K562 (cell line): Measurements from ENCODE around the gene PDE4A. TPM values are rescaled to one million over a fixed set of nuclear protein-coding genes. Genes with fewer than 3 reads are reported as not detected.

Experiments used
- ARID4B ChIP-seq: sonication (generic); formaldehyde crosslinking; IDR thresholded peaks from 2 replicates; pipeline ENCODE4 v1.8.0; 2022; ENCODE audit warnings: mild to moderate bottlenecking, missing genetic modification reagents
- CBX5 ChIP-seq: IDR thresholded peaks from 2 replicates; pipeline ENCODE4 v1.6.1; 2014; ENCODE audit warnings: low read depth, borderline replicate concordance
- DMBX1 ChIP-seq: fragments of 250-450 bp; sonication (Bioruptor Pico); IDR thresholded peaks from 2 replicates; pipeline ENCODE4 v1.8.0; 2022; ENCODE audit warnings: inconsistent platforms, mild to moderate bottlenecking, moderate library complexity, borderline replicate concordance
- E2F8 ChIP-seq: fragments of 450-650 bp; IDR thresholded peaks from 2 replicates; pipeline ENCODE4 v1.7.1; 2018; ENCODE audit warnings: mild to moderate bottlenecking, low read depth; ENCODE audit not compliant: partially characterized antibody
- FOXA3 ChIP-seq, 2 experiments: fragments of 450-650 bp in 1 of 2; sonication (generic) in 1 of 2; formaldehyde crosslinking; IDR thresholded peaks in 1 of 2; conservative IDR thresholded peaks in 1 of 2; 2 replicates each; pipeline versions ENCODE4 v1.4.0 to v1.8.0; 2020 to 2022; ENCODE audit warnings: mild to moderate bottlenecking in 2 of 2, missing genetic modification reagents in 1 of 2
- HMGN3 ChIP-seq: IDR thresholded peaks from 2 replicates; pipeline ENCODE4 v1.6.1; 2011; ENCODE audit warnings: borderline replicate concordance, low read depth, mild to moderate bottlenecking, mixed read lengths, low read length; ENCODE audit not compliant: insufficient read length; ENCODE audit errors: extremely low read depth
- MTA2 ChIP-seq: fragments of 450-650 bp; IDR thresholded peaks from 2 replicates; pipeline ENCODE4 v1.6.1; 2016; ENCODE audit warnings: low read depth
- NR2F6 ChIP-seq: fragments of 450-650 bp; formaldehyde crosslinking; IDR thresholded peaks from 2 replicates; pipeline ENCODE4 v1.4.0; 2020; ENCODE audit warnings: mild to moderate bottlenecking
- TFE3 ChIP-seq: fragments of 450-650 bp; formaldehyde crosslinking; IDR thresholded peaks from 2 replicates; pipeline ENCODE4 v1.4.0; 2020; ENCODE audit warnings: mild to moderate bottlenecking, mixed read lengths
- TRIM24 ChIP-seq, 2 experiments: fragments of 450-650 bp; IDR thresholded peaks; 2 replicates each; pipeline ENCODE4 v1.6.1; 2016
- ZNF518B ChIP-seq: fragments of 250-450 bp; sonication (Bioruptor Pico); IDR thresholded peaks from 2 replicates; pipeline ENCODE4 v1.5.0; 2021; ENCODE audit warnings: mild to moderate bottlenecking, moderate library complexity
- ZNF696 ChIP-seq: fragments of 250-450 bp; sonication (Bioruptor Pico); conservative IDR thresholded peaks from 2 replicates; pipeline ENCODE4 v1.4.0; 2020; ENCODE audit warnings: mild to moderate bottlenecking, moderate library complexity
- ZSCAN32 ChIP-seq: fragments of 450-650 bp; formaldehyde crosslinking; IDR thresholded peaks from 2 replicates; pipeline ENCODE4 v1.4.0; 2020; ENCODE audit warnings: mild to moderate bottlenecking, moderate library complexity
- polyA plus RNA-seq, 8 experiments: library from polyadenylated mRNA; depleted of rRNA in 4 of 8; stranded (reverse) in 5 of 8; unstranded in 3 of 8; fragments of >200 nt; fragmentation: Nextera tagmentation in 2 of 8; fragmentation: Illumina TruSeq in 1 of 8; extraction: Ambion mirVana in 2 of 8; extraction: Trizol in 1 of 8; gene quantifications; 2 replicates each; pipeline versions ENCODE4 v1.2.1 to v1.2.3, GENCODE V29; 2011 to 2014; ENCODE audit warnings: inconsistent platforms in 1 of 8, missing spikeins in 1 of 8
- total RNA-seq, 7 experiments: library from RNA; depleted of rRNA in 6 of 7; stranded (reverse); fragments of >200 nt in 6 of 7; fragmentation: Illumina TruSeq in 2 of 7; extraction: Trizol in 2 of 7; gene quantifications; 2 replicates each; pipeline versions ENCODE4 v1.2.1 to v1.2.3, GENCODE V29; 2011 to 2021; ENCODE audit warnings: low replicate concordance in 1 of 7

The PDE4A gene
- total and polyA plus RNA-seq, 9 of the 15 experiments (the other 6 are each of a cell fraction or from before 2014, with no cell fraction given) = 0.66 to 26.9 (median 4.6) TPM

GRCh38 chr19:10416380-10417257, 3.7 kb upstream of the PDE4A start (continued):
- TF ChIP-seq ARID4B (CRISPR knock-in tag) (peak; percentile 93), ZNF696 (CRISPR knock-in tag) (no peak), ZNF518B (CRISPR knock-in tag) (no peak), TRIM24 (IDR thresholded peaks at IDR 0.05) (peak in 1 of 2 experiments; percentile 51; a peak in 1 of 4 replicates), NR2F6 (CRISPR knock-in tag) (no peak), TFE3 (CRISPR knock-in tag) (no peak), MTA2 (peak; percentile 23; the same call in 1 of the 2 replicates), E2F8 (peak; percentile 94), ZSCAN32 (CRISPR knock-in tag) (peak; percentile 70; the same call in 1 of the 2 replicates), DMBX1 (CRISPR knock-in tag) (peak; percentile 95), CBX5 (no peak), FOXA3 (CRISPR knock-in tag; conservative IDR thresholded peaks at IDR 0.05 in 1 of 2, IDR thresholded peaks at IDR 0.05 in 1 of 2) (peak in 1 of 2 experiments; percentile 66; a peak in 1 of 4 replicates), HMGN3 (peak; percentile 98)
